Keratinocyte (primary cell): ENCODE measurements around the gene MMAB. TPM values are rescaled to one million over a fixed set of nuclear protein-coding genes. Genes with fewer than 3 reads are reported as not detected.

ENCODE experiments used
- DNase-seq: peaks from one replicate; pipeline ENCODE4 v3.0.0-alpha.2; 2011; ENCODE audit warnings: low read depth, missing footprints, low spot score
- FAIRE-seq: peaks from 2 replicates; lab custom pipeline; 2011; peaks lifted over from hg19 to GRCh38; lab: Jason Lieb, UNC
- H2AFZ ChIP-seq: 2 replicates; pipeline ENCODE4 v1.6.0; 2012; ENCODE audit warnings: low read length, control low read depth, inconsistent platforms; ENCODE audit not compliant: control insufficient read depth
- H3K27ac ChIP-seq: 2 replicates; pipeline ENCODE4 v1.5.1; 2011; ENCODE audit warnings: low read length; ENCODE audit not compliant: control insufficient read depth, insufficient read depth
- H3K27me3 ChIP-seq: 3 replicates; pipeline ENCODE4 v1.6.0; 2011; ENCODE audit warnings: low read length; ENCODE audit not compliant: control insufficient read depth, insufficient read depth; ENCODE audit errors: extremely low read depth
- H3K36me3 ChIP-seq, 2 experiments: 2 replicates in 1 of 2; 3 replicates in 1 of 2; pipeline ENCODE4 v1.5.1; 2011; ENCODE audit warnings: low read length in 2 of 2, mild to moderate bottlenecking in 1 of 2; ENCODE audit not compliant: control insufficient read depth in 2 of 2, insufficient read depth in 2 of 2; ENCODE audit errors: extremely low read depth in 1 of 2
- H3K4me1 ChIP-seq: 3 replicates; pipeline ENCODE4 v1.5.1; 2011; ENCODE audit warnings: low read length; ENCODE audit not compliant: control insufficient read depth, insufficient read depth; ENCODE audit errors: extremely low read depth
- H3K4me2 ChIP-seq: 3 replicates; pipeline ENCODE4 v1.6.0; 2011; ENCODE audit warnings: low read depth, low read length; ENCODE audit not compliant: control insufficient read depth, insufficient read depth; ENCODE audit errors: extremely low read depth
- H3K4me3 ChIP-seq, 3 experiments: fragments of 200-600 bp in 1 of 3; sonication (generic) in 1 of 3; 2 replicates in 2 of 3; 3 replicates in 1 of 3; pipeline ENCODE4 v1.5.1; 2011 to 2016; ENCODE audit warnings: low read length in 3 of 3, mild to moderate bottlenecking in 3 of 3, control low read depth in 2 of 3, inconsistent platforms in 1 of 3, low read depth in 1 of 3, mixed read lengths in 1 of 3, mixed run types in 1 of 3, moderate library complexity in 1 of 3; ENCODE audit not compliant: control insufficient read depth in 2 of 3, insufficient read depth in 2 of 3; ENCODE audit errors: extremely low read depth in 1 of 3
- H3K79me2 ChIP-seq: 2 replicates; pipeline ENCODE4 v1.6.0; 2012; ENCODE audit warnings: low read length; ENCODE audit not compliant: control insufficient read depth, insufficient read depth
- H3K9ac ChIP-seq: 3 replicates; pipeline ENCODE4 v1.6.0; 2011; ENCODE audit warnings: low read length; ENCODE audit not compliant: control insufficient read depth, insufficient read depth; ENCODE audit errors: extremely low read depth
- H3K9me1 ChIP-seq: 3 replicates; pipeline ENCODE4 v1.6.0; 2011; ENCODE audit warnings: low read length; ENCODE audit not compliant: control insufficient read depth, insufficient read depth; ENCODE audit errors: extremely low read depth
- H3K9me3 ChIP-seq: 2 replicates; pipeline ENCODE4 v1.5.1; 2012; ENCODE audit warnings: low read depth, low read length; ENCODE audit not compliant: control insufficient read depth
- H4K20me1 ChIP-seq: 3 replicates; pipeline ENCODE4 v1.6.0; 2011; ENCODE audit warnings: low read length; ENCODE audit not compliant: control insufficient read depth, insufficient read depth; ENCODE audit errors: extremely low read depth
- CTCF ChIP-seq, 3 experiments: IDR thresholded peaks in 1 of 3; conservative IDR thresholded peaks in 1 of 3; optimal IDR thresholded peaks in 1 of 3; 2 replicates in 2 of 3; 3 replicates in 1 of 3; pipeline versions ENCODE3 to v1.5.1; 2011; ENCODE audit warnings: low read length in 3 of 3, mild to moderate bottlenecking in 3 of 3, moderate library complexity in 2 of 3, control low read depth in 1 of 3, inconsistent platforms in 1 of 3; ENCODE audit not compliant: insufficient read depth in 2 of 3; ENCODE audit errors: extremely low read depth in 1 of 3
- EZH2 ChIP-seq: IDR thresholded peaks from one replicate; pipeline ENCODE4 v1.6.1; 2012; ENCODE audit warnings: inconsistent platforms, mild to moderate bottlenecking, low read length, moderate library complexity
- dilution Hi-C: fragments of 300-500 bp; cut with MboI; formaldehyde crosslinking; loops from one replicate; pipeline ENCODE4 v1.7.0; 2020; ENCODE audit warnings: low sequenced_read_pairs; ENCODE audit not compliant: extremely low pct_ligation_motif_present
- polyA plus RNA-seq, 5 experiments: library from polyadenylated mRNA; depleted of rRNA in 3 of 5; stranded (reverse) in 3 of 5; stranded (forward) in 1 of 5; unstranded in 1 of 5; fragments of >200 nt; gene quantifications; 1 replicate in 1 of 5; 2 replicates in 3 of 5; 3 replicates in 1 of 5; pipeline versions ENCODE4 v1.2.1 to v1.2.3, GENCODE V29; 2011 to 2012; ENCODE audit warnings: missing spikeins in 2 of 5, low read depth in 1 of 5, low replicate concordance in 1 of 5

The MMAB gene
- polyA plus RNA-seq, 1 donor (not counting 4 experiments of a cell fraction or from before 2014, with no cell fraction given): 30.6 TPM

GRCh38 chr12:109551108-109551507 lies 22.2 kb downstream of the MMAB start:
- H3K4me1 ChIP-seq: peaks cover 1% of the 10 kb centered on the region
- no peaks in the 10 kb centered on the region for H3K79me2 ChIP-seq
- H2AFZ ChIP-seq: no peak overlapping the region
- H3K9ac ChIP-seq: no peak overlapping the region
- no peak overlapping the region for H3K4me2 ChIP-seq
- H3K4me3 ChIP-seq: no peak overlapping the region
- TF ChIP-seq CTCF (optimal IDR thresholded peaks at IDR 0.05 in 1 of 3, IDR thresholded peaks at IDR 0.05 in 1 of 3, conservative IDR thresholded peaks at IDR 0.05 in 1 of 3; ENCODE audit: extremely low read depth in 1 of 3, insufficient read depth in 2 of 3, low read length in 3 of 3) (no peak), EZH2 (no peak)
- no peak overlapping the region for H3K27ac ChIP-seq
- H3K9me3 ChIP-seq: no peaks in the 10 kb centered on the region
- H3K36me3 ChIP-seq: no peaks in the 10 kb centered on the region
- FAIRE-seq (no peak), DNase-seq (no peak)
- peaks cover 46% of the 10 kb centered on the region for H3K27me3 ChIP-seq
- dilution Hi-C loops: no loop called here
- no peaks in the 10 kb centered on the region for H4K20me1 ChIP-seq
- H3K9me1 ChIP-seq: no peaks in the 10 kb centered on the region

GRCh38 chr12:109550281-109550680 lies 23.0 kb downstream of the MMAB start:
- dilution Hi-C loops: no loop called here
- no peak for TF ChIP-seq CTCF (optimal IDR thresholded peaks at IDR 0.05 in 1 of 3, IDR thresholded peaks at IDR 0.05 in 1 of 3, conservative IDR thresholded peaks at IDR 0.05 in 1 of 3; ENCODE audit: extremely low read depth in 1 of 3, insufficient read depth in 2 of 3, low read length in 3 of 3)
- TF ChIP-seq EZH2: no peak
- no peaks in the 10 kb centered on the region for H3K9me3 ChIP-seq
- no peak for FAIRE-seq
- peaks cover 10% of the 10 kb centered on the region for H3K4me1 ChIP-seq
- H3K4me2 ChIP-seq: no peak overlapping the region
- no peak overlapping the region for H2AFZ ChIP-seq
- no peaks in the 10 kb centered on the region for H3K9me1 ChIP-seq
- DNase-seq: no peak
- no peak overlapping the region for H3K27ac ChIP-seq
- H4K20me1 ChIP-seq: no peaks in the 10 kb centered on the region
- no peaks in the 10 kb centered on the region for H3K36me3 ChIP-seq
- no peak overlapping the region for H3K9ac ChIP-seq
- no peak overlapping the region for H3K4me3 ChIP-seq
- peaks cover 46% of the 10 kb centered on the region for H3K27me3 ChIP-seq
- H3K79me2 ChIP-seq: no peaks in the 10 kb centered on the region
